Testis (tissue), 2 donors: Measurements from ENCODE around the gene MAP2.

ENCODE experiments used
- POLR2A ChIP-seq: fragments of 450-650 bp; IDR thresholded peaks from one replicate; pipeline ENCODE4 v1.6.1; 2017; ENCODE audit warnings: antibody characterized with exemption, mild to moderate bottlenecking, moderate library complexity
- TF ChIP-seq, protein P1 (sequence below), 3 experiments: fragments of 450-650 bp in 2 of 3; fragments of 200-600 bp in 1 of 3; sonication (generic) in 1 of 3; IDR thresholded peaks; one replicate each; pipeline ENCODE4 v1.5.1; 2016 to 2019; ENCODE audit warnings: antibody characterized with exemption in 3 of 3, mild to moderate bottlenecking in 2 of 3, moderate library complexity in 1 of 3

DNA sequence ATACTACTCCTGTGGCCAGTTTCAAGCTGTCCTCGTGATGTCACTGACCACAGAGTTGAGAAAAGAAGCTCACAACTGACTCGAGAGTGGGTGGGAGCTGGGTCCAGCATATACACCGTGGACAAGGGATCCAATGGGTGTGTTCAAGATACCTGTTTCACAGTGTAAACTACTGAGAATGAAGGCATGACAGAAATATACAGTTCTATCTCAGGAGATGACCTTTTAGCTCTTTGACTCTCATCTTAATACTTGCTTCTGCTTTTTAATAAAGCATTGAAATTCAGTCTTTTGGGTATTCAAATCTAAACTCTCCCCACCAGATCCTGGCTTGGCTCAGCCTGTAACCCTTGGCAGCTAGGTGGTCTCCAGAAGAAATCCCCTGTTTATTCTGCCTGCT lies 130.1 kb downstream of the MAP2 start:
- TF ChIP-seq POLR2A: no peak
- TF ChIP-seq, protein P1, sequence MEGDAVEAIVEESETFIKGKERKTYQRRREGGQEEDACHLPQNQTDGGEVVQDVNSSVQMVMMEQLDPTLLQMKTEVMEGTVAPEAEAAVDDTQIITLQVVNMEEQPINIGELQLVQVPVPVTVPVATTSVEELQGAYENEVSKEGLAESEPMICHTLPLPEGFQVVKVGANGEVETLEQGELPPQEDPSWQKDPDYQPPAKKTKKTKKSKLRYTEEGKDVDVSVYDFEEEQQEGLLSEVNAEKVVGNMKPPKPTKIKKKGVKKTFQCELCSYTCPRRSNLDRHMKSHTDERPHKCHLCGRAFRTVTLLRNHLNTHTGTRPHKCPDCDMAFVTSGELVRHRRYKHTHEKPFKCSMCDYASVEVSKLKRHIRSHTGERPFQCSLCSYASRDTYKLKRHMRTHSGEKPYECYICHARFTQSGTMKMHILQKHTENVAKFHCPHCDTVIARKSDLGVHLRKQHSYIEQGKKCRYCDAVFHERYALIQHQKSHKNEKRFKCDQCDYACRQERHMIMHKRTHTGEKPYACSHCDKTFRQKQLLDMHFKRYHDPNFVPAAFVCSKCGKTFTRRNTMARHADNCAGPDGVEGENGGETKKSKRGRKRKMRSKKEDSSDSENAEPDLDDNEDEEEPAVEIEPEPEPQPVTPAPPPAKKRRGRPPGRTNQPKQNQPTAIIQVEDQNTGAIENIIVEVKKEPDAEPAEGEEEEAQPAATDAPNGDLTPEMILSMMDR (IDR thresholded peaks at IDR 0.05): no peak
